GM19438 (cell line): ENCODE measurements around the gene PKP1.

Experiments
- ATAC-seq: cut with Tn5 transposase; IDR thresholded peaks from one replicate; pipeline ENCODE4 v1.9.1; 2021; ENCODE audit warnings: low read depth; ENCODE audit not compliant: unreplicated experiment

Gene PKP1

DNA sequence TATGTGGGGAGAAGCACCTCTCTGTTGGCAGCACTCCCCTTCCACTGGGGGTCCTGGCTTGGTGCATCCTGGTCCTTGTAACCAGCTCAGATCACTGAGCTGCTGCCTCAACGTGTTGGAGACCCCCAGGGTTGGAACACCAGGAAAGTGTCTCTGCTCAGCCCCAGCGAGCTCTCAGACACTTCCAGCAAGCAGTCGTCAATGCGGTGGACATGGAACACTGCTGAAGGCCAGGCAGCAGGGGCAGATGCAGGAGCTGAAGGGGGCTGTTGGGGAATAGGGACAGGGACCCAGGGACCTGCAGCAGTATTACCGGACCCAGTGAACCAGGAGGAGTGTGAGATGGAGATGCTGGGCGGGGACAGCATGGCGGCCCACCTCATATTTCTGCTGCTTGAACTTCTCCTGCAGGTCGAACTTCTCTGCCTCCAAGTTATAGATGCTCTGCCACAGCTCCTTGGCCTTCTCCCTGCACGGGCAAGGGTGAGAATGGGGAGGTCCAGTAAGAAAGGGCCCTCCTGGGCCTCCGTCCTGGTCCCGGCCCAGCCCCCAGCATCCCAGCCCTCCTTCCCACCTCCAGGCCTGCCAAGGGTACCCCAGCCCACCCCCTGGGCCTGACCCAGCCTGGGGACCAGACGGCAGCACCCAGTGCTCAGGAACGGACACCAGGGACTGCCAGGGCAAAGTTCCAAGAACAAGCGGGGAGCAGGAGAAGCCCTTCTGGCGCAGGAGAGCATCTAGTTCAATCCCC, 77.8 kb downstream of the PKP1 start:
- no peak for ATAC-seq

DNA sequence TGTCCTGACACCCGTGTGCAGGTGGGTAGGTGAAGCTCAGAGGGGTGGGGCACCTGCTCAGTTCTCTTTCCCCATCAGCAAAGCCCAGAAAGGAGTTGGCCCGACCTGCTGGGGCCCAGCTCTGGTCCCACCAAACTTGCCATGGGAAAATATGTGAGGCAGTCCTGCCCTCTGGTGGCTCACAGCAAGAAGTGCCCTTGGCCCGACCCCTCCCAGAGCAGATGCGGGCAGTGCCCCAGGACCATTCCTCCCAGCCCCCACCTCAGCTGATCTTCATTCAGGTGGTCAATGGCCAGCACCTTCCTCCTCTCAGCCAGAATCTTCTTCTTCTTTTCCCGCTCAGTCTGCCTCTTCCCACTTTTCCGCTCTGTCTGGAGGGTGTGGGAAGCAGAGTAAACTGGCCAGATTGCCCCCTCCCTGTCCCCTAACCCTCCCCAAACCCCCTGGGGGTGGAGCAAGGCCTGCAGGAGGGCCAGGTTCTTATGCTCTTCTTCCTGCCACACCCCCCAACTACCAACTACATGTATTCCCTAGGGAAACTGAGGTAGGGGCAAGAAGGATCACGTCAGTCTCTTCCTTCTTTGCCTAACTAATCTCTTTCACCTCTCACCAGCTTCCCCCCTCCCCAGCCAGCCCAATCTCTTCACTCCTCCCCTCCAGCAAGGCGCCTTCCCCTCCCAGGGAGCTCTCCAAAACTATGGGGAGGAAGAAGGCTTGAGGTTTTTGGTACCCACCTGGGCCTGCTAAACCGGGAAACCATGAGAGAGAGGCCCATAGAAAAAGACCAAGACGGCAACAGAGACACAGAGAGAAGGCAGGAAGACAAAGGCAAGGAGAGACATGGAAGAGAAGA, 78.6 kb downstream of the PKP1 start:
- ATAC-seq: no peak

DNA sequence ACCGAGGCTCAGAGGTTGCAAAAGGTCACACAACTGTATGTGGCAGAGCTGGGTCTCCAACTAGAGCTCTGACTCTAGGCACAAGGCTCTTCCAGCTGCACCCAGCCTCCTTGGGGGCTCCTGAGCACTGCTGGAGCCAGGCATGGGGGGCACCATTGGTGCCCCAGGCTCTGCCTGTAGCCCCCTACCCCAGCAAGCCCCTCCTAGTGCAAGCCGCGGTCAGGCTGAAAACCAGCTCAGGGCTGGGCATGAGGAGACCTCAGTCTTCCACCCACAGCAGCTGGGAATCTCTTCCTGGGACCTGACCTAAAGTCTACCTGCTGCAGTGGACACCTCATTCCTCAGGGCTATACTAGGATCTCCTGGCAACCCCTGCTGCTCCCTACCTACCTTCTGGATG, 79.6 kb downstream of the PKP1 start:
- ATAC-seq: no peak

DNA sequence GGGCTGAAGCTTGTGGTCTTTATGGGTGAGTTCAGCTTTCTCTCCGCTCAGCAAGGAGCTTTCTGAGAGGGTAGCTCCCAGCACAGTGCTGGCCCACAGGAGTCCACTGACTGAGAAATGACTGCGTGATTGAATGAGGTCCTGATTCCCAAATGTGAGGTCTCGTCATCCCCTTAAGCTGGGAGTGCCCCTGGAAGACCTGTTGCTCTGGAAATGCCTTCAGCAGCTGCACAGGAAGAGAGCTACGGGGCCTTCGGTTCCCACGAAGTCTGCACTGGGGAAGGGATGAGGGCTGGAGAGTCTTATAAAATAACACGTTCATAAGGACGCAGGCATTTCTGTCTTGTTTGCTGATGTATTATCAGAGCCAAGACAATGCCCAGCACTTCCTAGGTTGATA, 80.2 kb downstream of the PKP1 start:
- ATAC-seq: no peak

DNA sequence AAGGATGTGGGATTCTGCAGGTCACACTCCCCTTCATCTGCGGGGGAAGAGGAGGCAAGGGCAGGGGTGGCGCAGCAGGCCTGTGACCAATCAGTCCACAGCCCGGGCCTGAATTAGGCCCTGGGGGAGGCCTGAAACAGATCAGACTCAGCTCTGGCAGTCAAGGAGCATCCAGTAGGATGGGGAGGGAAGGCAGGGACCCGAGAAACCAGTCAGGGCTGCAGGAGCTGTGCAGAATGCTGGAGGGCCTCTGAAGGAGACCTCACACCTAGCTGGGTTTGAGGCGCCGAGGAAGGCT, 81.5 kb downstream of the PKP1 start:
- no peak for ATAC-seq

DNA sequence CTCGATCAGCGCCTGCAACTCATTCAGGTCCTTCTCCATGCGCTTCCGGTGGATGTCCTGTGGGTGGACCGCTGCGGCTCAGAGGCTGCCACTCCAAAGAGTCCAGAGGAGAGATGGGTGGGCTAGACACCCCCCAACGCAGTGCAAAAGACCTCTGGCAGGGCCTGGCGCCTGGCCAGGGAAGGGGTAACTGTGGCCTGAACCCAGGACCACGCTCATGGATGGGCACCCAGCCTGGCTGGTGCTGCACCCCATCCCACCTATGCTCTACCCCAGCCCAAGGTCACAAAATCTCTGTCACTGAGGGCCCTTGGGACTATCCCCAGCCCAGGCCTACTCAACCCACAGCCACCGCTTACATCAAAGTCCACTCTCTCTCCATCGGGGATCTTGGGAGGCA, 81.9 kb downstream of the PKP1 start:
- ATAC-seq: no peak

DNA sequence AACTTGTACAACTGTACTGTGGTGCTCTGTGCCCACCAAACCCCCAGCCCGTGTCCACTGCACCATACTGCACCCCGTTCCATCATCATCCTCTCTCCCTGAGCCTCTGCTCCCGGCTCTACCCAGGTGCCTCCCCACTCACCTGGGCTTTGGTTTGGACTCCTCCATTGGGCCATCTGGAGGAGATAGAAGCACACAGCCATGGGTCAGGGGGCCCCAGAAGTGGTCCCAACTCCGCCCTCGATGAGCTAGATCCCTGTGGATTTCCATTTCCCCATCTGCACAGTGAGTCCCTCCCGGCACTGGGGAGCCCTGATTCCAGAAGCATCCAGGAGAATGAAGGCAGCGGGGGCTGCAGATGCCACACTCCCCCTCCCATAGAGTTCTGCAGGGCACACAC, 83.4 kb downstream of the PKP1 start:
- ATAC-seq: no peak

DNA sequence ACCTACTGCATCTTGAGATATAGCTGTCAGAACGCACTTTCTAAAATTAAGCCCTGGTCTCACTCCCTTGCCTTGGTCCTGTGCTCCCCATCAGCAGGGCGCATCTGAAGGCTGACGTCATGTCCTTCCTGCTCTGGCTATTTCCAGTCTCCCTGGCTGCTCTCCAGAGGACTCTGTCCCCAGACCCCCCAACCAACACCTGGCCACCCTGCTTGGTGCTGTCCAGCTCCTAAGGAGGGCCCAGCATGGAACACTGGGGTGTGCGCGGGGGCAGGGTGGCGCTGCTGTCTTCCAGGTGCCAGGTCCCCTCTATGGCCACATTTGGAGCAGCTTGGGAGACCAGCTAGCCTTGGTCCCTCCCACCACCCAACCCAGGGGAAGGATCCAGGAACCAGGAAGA, 85.9 kb downstream of the PKP1 start:
- ATAC-seq: no peak

DNA sequence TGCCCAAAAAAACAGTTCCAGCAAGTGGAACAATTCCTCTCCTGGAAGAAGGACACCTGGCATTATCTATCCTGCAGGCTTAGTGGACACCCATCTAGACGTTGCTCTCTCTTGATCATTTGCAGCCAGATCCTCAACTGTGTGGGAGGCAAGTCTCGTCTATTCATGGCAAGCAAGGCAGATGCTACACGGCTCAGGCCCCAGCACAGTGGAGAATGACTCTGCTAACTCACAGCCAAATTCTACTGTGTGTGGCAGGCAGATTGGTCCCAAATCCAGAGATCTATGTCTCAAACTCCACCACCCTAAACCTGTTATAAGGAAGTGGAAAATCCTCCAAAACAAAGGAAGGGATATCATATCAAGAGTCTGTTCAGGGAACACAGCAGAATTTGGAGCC, 87.2 kb downstream of the PKP1 start:
- no peak for ATAC-seq

DNA sequence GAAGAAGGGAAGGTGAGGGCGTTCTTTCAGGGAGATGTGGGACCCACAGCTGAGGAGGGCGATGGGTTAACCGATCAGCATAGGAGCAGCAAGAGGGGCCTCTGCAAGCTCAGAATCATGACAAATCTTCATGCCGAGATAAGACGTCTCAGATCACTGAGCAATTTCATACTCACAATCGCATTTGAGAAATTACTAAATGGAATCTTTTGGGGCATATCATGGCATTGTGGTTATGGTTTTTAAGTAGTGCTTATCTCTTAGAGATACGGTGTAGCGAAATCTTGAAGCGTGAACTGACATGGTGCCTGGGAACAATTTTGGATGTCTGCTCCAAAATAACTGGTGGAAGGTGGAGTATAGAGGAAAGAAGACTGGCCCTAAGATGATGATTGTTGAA, 88.0 kb downstream of the PKP1 start:
- ATAC-seq: no peak

DNA sequence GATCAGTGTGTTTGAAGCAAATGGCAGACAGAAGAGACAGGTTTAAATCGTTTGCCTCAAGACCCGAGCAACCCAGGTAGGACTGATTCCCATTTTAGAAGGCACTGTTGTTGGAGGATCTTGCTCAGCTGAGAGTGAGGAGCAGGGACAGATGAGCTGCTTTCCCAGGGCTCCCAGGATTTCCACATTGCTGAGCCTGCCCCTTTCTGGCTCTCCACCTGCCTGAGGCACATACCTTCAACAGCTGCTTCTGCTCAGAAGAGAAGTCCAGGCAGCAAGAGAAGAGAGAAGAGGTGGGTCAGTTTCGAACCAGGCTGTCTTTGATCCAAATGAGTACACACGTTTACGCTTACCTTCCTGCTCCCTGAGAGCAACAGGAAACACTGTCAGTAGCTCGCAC, 88.5 kb downstream of the PKP1 start:
- ATAC-seq: no peak

DNA sequence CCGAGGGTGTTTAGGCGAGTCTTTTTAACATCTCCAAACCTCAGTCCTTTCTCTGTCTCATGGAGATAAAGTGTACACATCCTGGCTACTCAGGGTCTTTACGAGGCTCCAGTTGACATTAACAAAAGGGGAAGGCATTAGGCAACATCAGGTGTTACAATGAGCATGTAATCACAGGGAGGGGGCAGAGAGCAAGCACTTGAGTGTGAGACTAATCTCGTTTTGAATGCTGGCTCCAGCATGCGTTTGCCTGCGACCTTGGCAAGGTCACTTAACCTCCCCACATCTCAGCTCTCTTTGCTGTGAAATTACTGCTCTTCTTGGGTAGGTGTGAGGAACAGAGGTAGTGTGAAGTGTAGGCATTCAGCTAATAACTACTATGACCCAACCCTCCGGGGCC, 91.1 kb downstream of the PKP1 start:
- no peak for ATAC-seq

DNA sequence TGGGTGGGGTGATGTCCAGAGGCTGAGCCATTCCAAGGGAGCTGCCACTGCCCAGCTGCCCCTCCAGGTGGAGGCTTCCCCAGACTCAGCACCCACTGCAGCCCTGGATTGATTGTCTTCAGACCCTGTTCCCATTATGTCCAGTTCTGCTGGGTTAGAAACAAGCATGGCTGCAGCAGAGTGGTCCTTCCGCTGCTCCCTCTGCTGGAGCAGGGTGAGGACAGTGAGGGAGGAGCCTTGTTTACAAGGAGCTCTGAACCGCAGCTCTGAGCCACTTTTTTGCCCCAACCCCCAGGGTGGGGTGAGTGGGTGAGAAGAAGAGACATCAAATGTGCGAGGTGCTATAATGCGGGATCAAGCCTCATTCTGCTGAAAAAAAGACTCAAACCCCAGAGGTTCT, 91.9 kb downstream of the PKP1 start:
- no peak for ATAC-seq

DNA sequence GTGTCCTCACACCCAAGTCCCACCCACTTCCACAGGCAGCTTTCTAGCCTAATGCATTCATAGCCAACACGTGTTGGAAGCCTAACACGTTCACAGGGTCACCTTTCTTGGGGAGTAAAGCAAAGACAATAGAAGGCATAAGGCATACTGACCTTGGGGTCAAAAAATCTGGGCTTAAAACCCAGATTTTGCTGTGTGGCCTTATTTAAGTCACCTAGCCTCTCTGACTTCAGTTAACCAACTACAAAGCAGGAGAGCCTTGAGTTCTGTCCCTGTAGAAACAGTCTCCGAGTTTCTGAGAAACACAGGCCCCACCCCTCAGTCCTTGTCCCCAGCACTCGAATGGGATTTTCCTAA, 92.8 kb downstream of the PKP1 start:
- no peak for ATAC-seq

DNA sequence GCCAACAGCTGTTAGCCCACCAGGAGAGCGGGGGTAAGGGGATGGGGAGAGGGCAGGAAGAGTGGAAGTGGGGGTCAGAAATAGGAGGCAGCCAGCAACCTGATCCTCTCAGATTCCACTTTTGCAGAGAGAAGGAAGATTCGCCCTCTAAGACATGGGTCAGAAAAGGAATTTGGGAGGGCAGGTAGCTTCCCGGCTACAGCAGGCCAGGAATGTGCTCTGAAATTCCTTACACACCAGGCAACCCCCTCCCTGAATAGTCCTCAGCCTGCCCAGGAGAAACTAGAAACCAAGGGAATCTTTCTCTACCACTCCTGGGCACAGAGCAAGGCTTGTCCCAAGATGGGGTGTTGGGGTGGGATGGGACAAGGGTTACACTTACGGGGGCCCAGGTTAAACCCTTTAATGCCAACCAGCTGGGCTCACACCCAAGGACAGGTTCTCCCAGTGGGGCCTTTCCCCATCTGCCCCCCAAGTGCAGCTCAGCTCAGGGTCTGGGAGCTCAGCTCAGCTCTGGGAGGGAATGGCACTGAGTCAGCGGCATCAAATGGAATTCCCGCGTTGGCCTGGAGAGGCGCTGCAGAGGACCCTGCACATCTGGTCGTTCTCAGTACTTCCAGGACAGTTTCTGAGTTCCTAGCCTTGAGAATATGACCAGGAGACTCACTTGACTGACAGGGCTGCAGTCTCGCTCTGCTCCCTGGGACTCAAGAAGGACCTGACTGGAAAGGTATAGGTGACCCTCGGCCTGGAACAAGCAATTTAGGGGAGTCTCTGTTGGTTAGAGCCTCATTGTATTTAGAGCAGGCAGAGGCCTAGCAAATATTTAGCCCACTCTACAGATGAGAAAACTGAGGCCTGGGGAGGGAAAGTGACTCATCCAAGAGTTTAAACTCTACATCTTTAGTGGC, 93.4 kb downstream of the PKP1 start:
- ATAC-seq: no peak

DNA sequence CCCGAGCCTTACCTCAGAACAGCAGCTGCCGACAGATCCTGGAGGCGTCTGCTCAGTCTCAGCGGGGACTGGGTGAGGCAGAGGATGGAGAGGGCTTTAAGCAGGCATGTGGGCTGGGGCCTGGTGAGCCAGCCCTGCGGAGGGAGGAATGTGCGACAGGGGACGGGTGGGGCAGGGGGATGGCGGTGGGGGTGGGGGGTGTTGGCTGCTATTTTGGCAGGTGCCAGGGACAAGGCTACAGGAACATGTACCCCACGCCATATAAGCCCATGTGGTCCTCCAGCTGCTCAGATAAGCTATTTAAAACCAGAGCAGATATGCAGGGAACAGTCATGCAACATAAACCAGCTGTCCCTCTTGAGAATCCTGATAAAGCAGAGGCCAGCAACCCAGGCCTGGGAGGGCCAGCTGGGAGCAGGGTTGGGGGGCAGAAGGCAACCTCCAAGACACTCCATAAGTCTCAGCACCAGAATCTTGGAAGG, 94.3 kb downstream of the PKP1 start, which contains the start of gene TNNT2:
TSS of gene TNNT2 (minus strand) at position 70 of the 482 bp plus-strand sequence. CDS start 4,426 bp downstream, outside the sequence.
- no peak for ATAC-seq

DNA sequence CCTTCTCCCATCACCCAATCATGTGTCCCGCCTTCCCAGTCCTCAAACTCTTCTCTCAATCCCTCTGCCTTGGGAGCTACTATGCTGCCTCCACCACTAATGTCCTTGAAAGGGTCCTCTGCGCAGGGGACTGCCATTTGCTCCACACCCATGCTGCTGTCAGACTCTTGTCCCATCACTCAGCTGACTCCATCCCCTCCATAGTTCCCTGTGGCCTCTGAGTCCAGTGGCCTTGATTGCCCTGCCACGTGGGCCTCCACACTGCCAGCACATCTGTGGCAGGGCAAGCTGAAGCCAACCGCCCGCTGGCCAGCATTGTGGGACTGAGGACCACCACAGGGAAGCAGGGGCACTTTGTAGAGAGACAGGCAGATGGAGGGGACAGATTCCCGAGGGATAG, 95.5 kb downstream of the PKP1 start:
- no peak for ATAC-seq

DNA sequence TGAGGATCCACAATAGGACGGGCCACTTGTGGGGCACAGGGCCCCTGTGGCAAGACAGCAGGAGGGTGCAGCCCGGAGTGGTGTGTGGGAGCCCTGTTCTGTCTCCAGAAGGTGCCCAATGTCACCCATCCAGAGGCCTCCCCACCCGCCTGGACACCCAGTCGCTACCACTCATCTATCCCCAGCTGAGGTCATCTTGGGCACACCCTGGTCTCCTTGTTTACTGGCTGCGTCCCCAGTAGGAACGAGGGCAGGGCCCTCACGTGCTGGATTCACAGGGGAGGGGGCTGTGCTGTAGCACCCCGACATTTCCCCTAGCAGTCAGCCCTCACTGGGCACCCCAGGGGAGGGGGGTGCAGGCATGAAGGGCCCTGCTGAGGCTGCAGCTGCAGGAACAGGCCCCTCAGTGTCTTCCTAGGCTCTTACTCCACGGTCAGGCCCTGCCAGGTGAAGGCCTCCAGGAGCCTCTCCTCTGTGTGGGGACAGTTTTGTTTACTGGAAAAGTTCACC, 96.5 kb downstream of the PKP1 start:
- no peak for ATAC-seq

DNA sequence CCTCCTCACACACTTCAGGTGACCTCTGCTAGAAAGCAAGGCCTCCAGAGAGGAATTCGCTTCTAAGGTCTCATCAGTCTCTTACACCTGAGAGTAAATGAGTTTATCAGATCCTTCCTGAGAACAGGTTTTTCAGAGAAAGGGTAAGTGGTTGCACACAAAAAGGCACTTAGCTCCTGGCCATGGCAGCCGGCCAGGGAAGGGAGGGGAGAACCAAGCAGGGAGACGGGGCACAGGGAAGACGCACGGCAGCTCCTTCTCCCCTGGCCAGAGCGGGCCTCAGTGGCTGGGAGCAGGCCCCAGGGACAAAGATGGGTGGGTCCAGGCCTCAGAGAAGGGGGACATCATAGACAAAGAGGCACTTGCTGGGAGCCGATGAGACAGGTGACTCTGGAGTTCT, 97.8 kb downstream of the PKP1 start:
- ATAC-seq: no peak
